Fibroblast of lung (primary cell): ENCODE data around the gene SEL1L. TPM values are rescaled to one million over a fixed set of nuclear protein-coding genes. Genes with fewer than 3 reads are reported as not detected.
"Not testable (repeated sequence)": the region's sequence is repeated elsewhere in the genome, so short reads cannot be mapped to it uniquely, and the experiment has no call there.

ENCODE experiments used
- DNase-seq, 2 donors: peaks; one replicate each; pipeline versions ENCODE4 v3.0.0 to v3.0.0-alpha.2; 2010; ENCODE audit warnings: low read depth in 2 of 2
- H2AFZ ChIP-seq: 2 replicates; pipeline ENCODE4 v1.5.1; 2012; ENCODE audit warnings: low read length, control low read depth, inconsistent platforms
- H3K27ac ChIP-seq: 2 replicates; pipeline ENCODE4 v1.5.1; 2011; ENCODE audit warnings: low read length, control low read depth; ENCODE audit not compliant: insufficient read depth
- H3K27me3 ChIP-seq: 2 replicates; pipeline ENCODE4 v1.5.1; 2011; ENCODE audit warnings: mild to moderate bottlenecking, low read length; ENCODE audit not compliant: control insufficient read depth, insufficient read depth
- H3K36me3 ChIP-seq: 2 replicates; pipeline ENCODE4 v1.5.1; 2011; ENCODE audit warnings: low read length; ENCODE audit not compliant: control insufficient read depth, insufficient read depth
- H3K4me1 ChIP-seq: 2 replicates; pipeline ENCODE4 v1.5.1; 2011; ENCODE audit warnings: low read length; ENCODE audit not compliant: control insufficient read depth, insufficient read depth; ENCODE audit errors: extremely low read depth
- H3K4me2 ChIP-seq: 2 replicates; pipeline ENCODE4 v1.5.1; 2011; ENCODE audit warnings: low read length, control low read depth; ENCODE audit not compliant: insufficient read depth; ENCODE audit errors: extremely low read depth
- H3K4me3 ChIP-seq, 4 experiments: fragments of 200-600 bp in 1 of 4; sonication (generic) in 1 of 4; replicated peaks in 1 of 4; 2 replicates each; pipeline ENCODE4 v1.5.1; 2011 to 2016; ENCODE audit warnings: low read length in 4 of 4, low read depth in 3 of 4, mild to moderate bottlenecking in 3 of 4, control low read depth in 2 of 4, inconsistent platforms in 1 of 4, mixed read lengths in 1 of 4; ENCODE audit not compliant: insufficient read depth in 1 of 4; ENCODE audit errors: control extremely low read depth in 1 of 4
- H3K79me2 ChIP-seq: 2 replicates; pipeline ENCODE4 v1.5.1; 2012; ENCODE audit warnings: mild to moderate bottlenecking, low read length, inconsistent platforms; ENCODE audit not compliant: control insufficient read depth, insufficient read depth
- H3K9ac ChIP-seq: 2 replicates; pipeline ENCODE4 v1.5.1; 2011; ENCODE audit warnings: mild to moderate bottlenecking, low read length, control low read depth; ENCODE audit not compliant: insufficient read depth
- H3K9me3 ChIP-seq: 2 replicates; pipeline ENCODE4 v1.5.1; 2012; ENCODE audit warnings: low read depth, low read length; ENCODE audit not compliant: control insufficient read depth, insufficient read depth
- H4K20me1 ChIP-seq: 2 replicates; pipeline ENCODE4 v1.5.1; 2011; ENCODE audit warnings: low read length; ENCODE audit not compliant: control insufficient read depth, insufficient read depth; ENCODE audit errors: extremely low read depth
- CTCF ChIP-seq, 2 donors: IDR thresholded peaks in 1 of 2; conservative IDR thresholded peaks in 1 of 2; 1 replicate in 1 of 2; 2 replicates in 1 of 2; pipeline ENCODE4 v1.5.1; 2011 to 2012; ENCODE audit warnings: low read length in 2 of 2, control low read depth in 1 of 2, inconsistent platforms in 1 of 2, low read depth in 1 of 2, mild to moderate bottlenecking in 1 of 2
- EZH2 ChIP-seq: IDR thresholded peaks from 2 replicates; pipeline ENCODE4 v1.5.1; 2012; ENCODE audit warnings: low read length, control low read depth, mild to moderate bottlenecking; ENCODE audit errors: missing control alignments
- polyA plus RNA-seq, 2 donors: library from polyadenylated mRNA; depleted of rRNA in 1 of 2; stranded (reverse) in 1 of 2; unstranded in 1 of 2; fragments of >200 nt; gene quantifications; 2 replicates each; pipeline ENCODE4 v1.2.1, GENCODE V29; 2011 to 2012; ENCODE audit warnings: missing spikeins in 1 of 2
- total RNA-seq: library from RNA; depleted of rRNA; stranded (reverse); fragments of >200 nt; gene quantifications from 2 replicates; pipeline ENCODE4 v1.2.1, GENCODE V29; 2014

Gene SEL1L
- total and polyA plus RNA-seq, 2 donors (not counting 1 experiment from before 2014, with no cell fraction given), result 39.3 to 143 TPM

GRCh38 chr14:81466854-81467253, 66.8 kb downstream of the SEL1L start:
- no peaks in the 10 kb centered on the region for H3K36me3 ChIP-seq

GRCh38 chr14:81465507-81466228, 68.0 kb downstream of the SEL1L start:
- no peak for DNase-seq
- no peak overlapping the region for H2AFZ ChIP-seq
- no peaks in the 10 kb centered on the region for H3K36me3 ChIP-seq
- no peaks in the 10 kb centered on the region for H3K4me1 ChIP-seq
- no peak overlapping the region for H3K4me2 ChIP-seq
- no peak overlapping the region for H3K9ac ChIP-seq
- H3K4me3 ChIP-seq, result no peak overlapping the region
- no peaks in the 10 kb centered on the region for H3K79me2 ChIP-seq
- no peaks in the 10 kb centered on the region for H3K27me3 ChIP-seq
- H4K20me1 ChIP-seq, result no peaks in the 10 kb centered on the region
- TF ChIP-seq CTCF (conservative IDR thresholded peaks at IDR 0.05 in 1 of 2, IDR thresholded peaks at IDR 0.05 in 1 of 2; ENCODE audit: low read depth in 1 of 2, low read length in 2 of 2) (no peak), EZH2 (no peak)
- H3K27ac ChIP-seq, result no peak overlapping the region
- H3K9me3 ChIP-seq, result no peaks in the 10 kb centered on the region

More at GRCh38 chr14:81466854-81467253, 66.8 kb downstream of the SEL1L start:
- Histone ChIP-seq H3K9me3 (no peaks in the 10 kb centered on the region), H2AFZ (no peak overlapping the region), H3K9ac (no peak overlapping the region), H3K4me1 (no peaks in the 10 kb centered on the region), H3K4me3 (no peak overlapping the region), H3K4me2 (no peak overlapping the region), H3K27ac (no peak overlapping the region), H4K20me1 (no peaks in the 10 kb centered on the region), H3K79me2 (no peaks in the 10 kb centered on the region), H3K27me3 (no peaks in the 10 kb centered on the region)
- DNase-seq, result no peak
- no peak for TF ChIP-seq EZH2
- TF ChIP-seq CTCF (conservative IDR thresholded peaks at IDR 0.05 in 1 of 2, IDR thresholded peaks at IDR 0.05 in 1 of 2; ENCODE audit: low read depth in 1 of 2, low read length in 2 of 2), result no peak

GRCh38 chr14:81465003-81465392, 68.7 kb downstream of the SEL1L start:
- not testable (repeated sequence) for H3K36me3 ChIP-seq, H3K27ac ChIP-seq, H3K79me2 ChIP-seq, DNase-seq, H3K9ac ChIP-seq, H3K27me3 ChIP-seq, H4K20me1 ChIP-seq, H3K4me1 ChIP-seq, H3K9me3 ChIP-seq
- Histone ChIP-seq H2AFZ (peak overlapping the region; percentile 95), H3K4me2 (peak overlapping the region; percentile 86), H3K4me3 (peak overlapping the region; percentile 38 to 66 (median 50))
